ENCODE results near the gene ITIH5. TPM values are rescaled to one million over a fixed set of nuclear protein-coding genes. Genes with fewer than 3 reads are reported as not detected.
A peak's percentile ranks its signal among the peaks of the same experiment; 100 is the strongest.

ITIH5 gene
- total RNA-seq, 4 donors from 2014 or later, result 24.9 to 68.1 (median 39.0) TPM

DNA sequence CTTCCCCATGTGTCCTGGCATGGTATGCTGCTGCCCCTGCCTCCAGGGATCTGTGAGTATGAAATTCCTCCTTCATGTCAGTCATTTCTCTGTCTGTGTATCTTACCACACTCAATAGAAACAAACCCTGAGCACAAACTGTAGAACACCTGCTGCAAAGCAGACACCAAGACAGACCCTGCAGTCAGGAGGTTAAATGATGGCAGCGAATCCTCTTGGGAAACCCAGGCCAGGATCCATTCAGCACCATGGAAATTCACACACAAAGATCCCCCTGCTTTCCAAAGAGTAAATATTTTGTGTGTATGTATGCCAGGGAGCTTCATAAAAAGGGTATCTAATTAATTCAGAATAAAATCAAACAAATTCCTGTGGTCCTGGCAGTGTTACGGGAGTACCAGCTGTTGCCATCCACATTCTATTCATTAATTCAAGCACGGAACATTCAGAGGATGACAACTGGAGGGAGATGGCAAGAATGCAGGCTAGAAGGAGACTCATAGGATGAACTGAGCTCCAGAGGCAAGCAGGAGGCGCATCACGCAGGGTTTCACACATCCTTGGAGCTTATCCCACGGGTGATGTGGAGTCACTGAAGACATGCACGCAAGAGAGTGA lies 14.8 kb downstream of the ITIH5 start:
- Histone ChIP-seq H3K4me1 (peaks cover 0 to 16% (median 6%) of the 10 kb centered on the region in 4 donors), H3K36me3 (peaks cover 0 to 8% (median 0%) of the 10 kb centered on the region in 4 donors), H3K9me3 (no peaks in the 10 kb centered on the region), H3K4me3 (no peak overlapping the region), H3K27me3 (no peaks in the 10 kb centered on the region), H3K27ac (replicated peaks in 1 of 4) (no peak overlapping the region)
- WGBS, result 90% methylated on average over 7 of the region's 7 CpGs
- intact Hi-C loops (cut with DNase I), result no loop called here
- TF ChIP-seq EP300 (IDR thresholded peaks at IDR 0.05), result no peak
- no peak for TF ChIP-seq POLR2AphosphoS5 (IDR thresholded peaks at IDR 0.05)
- TF ChIP-seq, protein P1, sequence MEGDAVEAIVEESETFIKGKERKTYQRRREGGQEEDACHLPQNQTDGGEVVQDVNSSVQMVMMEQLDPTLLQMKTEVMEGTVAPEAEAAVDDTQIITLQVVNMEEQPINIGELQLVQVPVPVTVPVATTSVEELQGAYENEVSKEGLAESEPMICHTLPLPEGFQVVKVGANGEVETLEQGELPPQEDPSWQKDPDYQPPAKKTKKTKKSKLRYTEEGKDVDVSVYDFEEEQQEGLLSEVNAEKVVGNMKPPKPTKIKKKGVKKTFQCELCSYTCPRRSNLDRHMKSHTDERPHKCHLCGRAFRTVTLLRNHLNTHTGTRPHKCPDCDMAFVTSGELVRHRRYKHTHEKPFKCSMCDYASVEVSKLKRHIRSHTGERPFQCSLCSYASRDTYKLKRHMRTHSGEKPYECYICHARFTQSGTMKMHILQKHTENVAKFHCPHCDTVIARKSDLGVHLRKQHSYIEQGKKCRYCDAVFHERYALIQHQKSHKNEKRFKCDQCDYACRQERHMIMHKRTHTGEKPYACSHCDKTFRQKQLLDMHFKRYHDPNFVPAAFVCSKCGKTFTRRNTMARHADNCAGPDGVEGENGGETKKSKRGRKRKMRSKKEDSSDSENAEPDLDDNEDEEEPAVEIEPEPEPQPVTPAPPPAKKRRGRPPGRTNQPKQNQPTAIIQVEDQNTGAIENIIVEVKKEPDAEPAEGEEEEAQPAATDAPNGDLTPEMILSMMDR (IDR thresholded peaks at IDR 0.05), result no peak
- TF ChIP-seq POLR2A (IDR thresholded peaks at IDR 0.05; ENCODE audit: low read depth), result no peak
- DNase-seq (ENCODE audit: extremely low spot score), result no peak

DNA sequence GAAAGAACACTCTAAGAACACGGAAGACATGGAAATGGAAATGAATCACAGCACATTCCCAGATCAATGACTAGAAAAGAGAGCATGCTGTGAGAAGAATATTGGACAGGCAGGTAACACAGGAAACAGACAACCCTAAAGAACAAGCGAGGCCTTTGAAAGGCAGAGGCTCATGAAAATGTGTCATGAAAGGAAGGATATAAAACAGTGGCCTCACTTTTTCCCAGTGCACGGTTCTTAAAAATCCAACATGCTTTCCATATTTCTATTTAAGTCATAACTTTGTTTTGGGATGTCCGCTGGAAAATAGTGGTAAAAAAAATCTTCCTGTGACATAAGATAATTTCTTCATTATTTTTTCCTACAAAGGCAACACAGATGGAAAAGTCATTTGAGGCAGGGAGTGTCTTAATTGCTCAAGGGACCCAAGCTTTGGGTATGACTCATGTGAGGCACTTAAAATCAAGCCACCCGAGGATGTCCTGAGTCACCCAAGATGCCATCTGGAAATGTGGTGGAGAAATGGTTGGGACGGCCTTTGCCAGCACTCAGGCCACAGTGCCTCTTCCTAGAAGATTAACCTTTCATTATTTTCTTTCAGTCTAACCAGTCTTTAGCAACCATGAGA lies 17.0 kb downstream of the ITIH5 start:
- intact Hi-C loops (cut with DNase I), result no loop called here
- peaks cover 0 to 16% (median 5%) of the 10 kb centered on the region in 4 donors for H3K4me1 ChIP-seq
- H3K36me3 ChIP-seq, result peaks cover 0 to 8% (median 0%) of the 10 kb centered on the region in 4 donors
- H3K4me3 ChIP-seq, result no peak overlapping the region
- no peak for DNase-seq (ENCODE audit: extremely low spot score)
- no peaks in the 10 kb centered on the region for H3K9me3 ChIP-seq
- no peaks in the 10 kb centered on the region for H3K27me3 ChIP-seq
- TF ChIP-seq EP300 (IDR thresholded peaks at IDR 0.05) (no peak), POLR2AphosphoS5 (IDR thresholded peaks at IDR 0.05) (no peak), POLR2A (IDR thresholded peaks at IDR 0.05; ENCODE audit: low read depth) (no peak)
- TF ChIP-seq, protein P1 (IDR thresholded peaks at IDR 0.05), result no peak
- WGBS, result 65% methylated on average over 6 of the region's 6 CpGs
- peak overlapping the region in 2 of 4 donors; percentile 5 to 29 for H3K27ac ChIP-seq (replicated peaks in 1 of 4)

DNA sequence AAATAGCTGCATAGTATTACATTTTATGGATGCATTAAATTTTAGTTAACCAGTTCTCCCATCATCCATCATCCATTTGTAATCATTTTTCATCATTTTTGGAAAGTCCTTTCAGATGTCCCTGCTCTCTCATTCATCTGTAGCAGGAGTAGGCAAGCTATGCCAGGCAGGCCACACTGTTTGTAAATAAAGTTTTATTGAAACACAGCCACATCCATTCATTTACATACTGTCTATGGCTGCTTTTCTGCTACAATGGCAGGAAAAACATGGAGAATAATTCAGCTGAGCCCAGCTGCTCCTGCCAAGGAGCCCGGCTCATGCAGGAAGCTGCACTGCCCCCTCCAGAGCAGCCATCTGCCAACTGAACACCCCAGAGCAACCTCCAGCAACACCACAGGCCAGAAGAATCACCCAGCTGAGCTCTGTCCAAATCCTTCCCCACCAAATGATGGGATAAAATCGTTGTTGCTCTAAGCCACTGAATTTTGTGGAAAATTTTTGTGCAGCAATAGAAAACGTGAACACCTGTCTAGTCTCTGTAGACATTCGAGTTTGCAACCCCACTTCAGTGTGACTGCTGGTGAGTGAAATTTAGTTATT lies 19.6 kb downstream of the ITIH5 start:
- intact Hi-C loops (cut with DNase I), result no loop called here
- no peak for TF ChIP-seq POLR2AphosphoS5 (IDR thresholded peaks at IDR 0.05)
- no peak for TF ChIP-seq EP300 (IDR thresholded peaks at IDR 0.05)
- TF ChIP-seq, protein P1 (IDR thresholded peaks at IDR 0.05), result no peak
- no peak for TF ChIP-seq POLR2A (IDR thresholded peaks at IDR 0.05; ENCODE audit: low read depth)
- 86% methylated on average over 4 of the region's 4 CpGs for WGBS

DNA sequence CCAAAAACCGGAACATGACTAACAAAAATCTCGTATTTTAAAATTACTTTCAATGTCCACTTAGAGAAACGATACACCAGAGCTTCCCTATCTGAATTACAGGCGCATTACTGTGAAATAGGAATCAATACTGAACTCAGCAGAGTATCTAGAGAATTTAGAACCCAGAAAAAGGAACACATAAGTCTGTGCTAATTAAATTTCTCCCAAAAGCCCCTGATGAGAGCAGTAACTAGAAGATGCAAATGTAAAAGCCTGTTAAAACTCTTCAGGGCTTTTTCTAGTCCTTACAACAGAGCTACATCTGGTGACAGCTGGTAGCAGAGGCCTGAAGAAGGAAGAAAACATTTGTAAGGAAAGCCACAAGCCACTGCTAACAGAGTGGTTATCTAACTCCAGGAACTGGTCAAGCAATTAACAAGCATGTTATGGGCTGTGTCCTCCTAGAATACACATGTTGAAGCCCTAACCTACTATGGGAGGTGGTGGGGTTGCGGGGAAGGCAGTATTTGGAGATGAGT lies 24.2 kb downstream of the ITIH5 start:
- DNase-seq (ENCODE audit: extremely low spot score), result no peak
- no peak overlapping the region for H3K4me3 ChIP-seq
- intact Hi-C loops (cut with DNase I), result no loop called here
- no peak overlapping the region for H3K27ac ChIP-seq (replicated peaks in 1 of 4)
- H3K27me3 ChIP-seq, result no peaks in the 10 kb centered on the region
- H3K36me3 ChIP-seq, result peaks cover 0 to 34% (median 6%) of the 10 kb centered on the region in 4 donors
- TF ChIP-seq POLR2A (IDR thresholded peaks at IDR 0.05; ENCODE audit: low read depth) (no peak), EP300 (IDR thresholded peaks at IDR 0.05) (no peak), POLR2AphosphoS5 (IDR thresholded peaks at IDR 0.05) (no peak)
- TF ChIP-seq, protein P1 (IDR thresholded peaks at IDR 0.05), result no peak
- no peaks in the 10 kb centered on the region for H3K9me3 ChIP-seq
- 73% methylated on average over 5 of the region's 5 CpGs for WGBS
- no peaks in the 10 kb centered on the region for H3K4me1 ChIP-seq

More for the DNA sequence above, 19.6 kb downstream of the ITIH5 start:
- Histone ChIP-seq H3K36me3 (no peaks in the 10 kb centered on the region), H3K4me3 (no peak overlapping the region), H3K27me3 (no peaks in the 10 kb centered on the region), H3K27ac (replicated peaks in 1 of 4) (no peak overlapping the region), H3K9me3 (no peaks in the 10 kb centered on the region), H3K4me1 (peaks cover 0 to 16% (median 5%) of the 10 kb centered on the region in 4 donors)
- no peak for DNase-seq (ENCODE audit: extremely low spot score)
